SK-N-SH treated with all-trans-retinoic acid at 6 μM for 48 hours (cell line): ENCODE data around the gene HMGXB4.

Source experiments
- ATAC-seq: fragments of 200-7000 bp; cut with Tn5 transposase; 3 replicates; pipeline ENCODE4 v1.9.1; 2020; ENCODE audit warnings: mild to moderate bottlenecking, moderate library complexity
- ARNTL ChIP-seq: fragments of 450-650 bp; formaldehyde crosslinking; IDR thresholded peaks from 2 replicates; pipeline ENCODE4 v1.5.0; 2020; ENCODE audit warnings: low read depth, mild to moderate bottlenecking, moderate library complexity, borderline replicate concordance
- BACH2 ChIP-seq: fragments of 250-450 bp; sonication (Bioruptor Pico); IDR thresholded peaks from 2 replicates; pipeline ENCODE4 v1.9.0; 2021; ENCODE audit warnings: mild to moderate bottlenecking, borderline replicate concordance
- CSDC2 ChIP-seq: fragments of 250-450 bp; sonication (Bioruptor Pico); IDR thresholded peaks from 2 replicates; pipeline ENCODE4 v1.5.0; 2020; ENCODE audit warnings: mild to moderate bottlenecking, moderate library complexity
- ESRRG ChIP-seq: fragments of 250-450 bp; sonication (Bioruptor Pico); IDR thresholded peaks from 2 replicates; pipeline ENCODE4 v1.6.1; 2021; ENCODE audit warnings: mild to moderate bottlenecking
- GLIS3 ChIP-seq: fragments of 250-450 bp; sonication (Bioruptor Pico); IDR thresholded peaks from 2 replicates; pipeline ENCODE4 v1.5.0; 2020; ENCODE audit warnings: mild to moderate bottlenecking, moderate library complexity
- ISL1 ChIP-seq: fragments of 250-450 bp; sonication (Bioruptor Pico); IDR thresholded peaks from 2 replicates; pipeline ENCODE4 v2.1.2; 2022; ENCODE audit warnings: mild to moderate bottlenecking, moderate library complexity
- OSR1 ChIP-seq: fragments of 250-450 bp; sonication (Bioruptor Pico); IDR thresholded peaks from 2 replicates; pipeline ENCODE4 v1.8.0; 2022; ENCODE audit warnings: moderate library complexity, mild to moderate bottlenecking, inconsistent platforms
- TCF4 ChIP-seq: fragments of 250-450 bp; sonication (Bioruptor Pico); IDR thresholded peaks from 2 replicates; pipeline ENCODE4 v1.8.0; 2021; ENCODE audit warnings: mild to moderate bottlenecking, moderate library complexity, borderline replicate concordance
- ZFP3 ChIP-seq: fragments of 250-450 bp; sonication (Bioruptor Pico); IDR thresholded peaks from 2 replicates; pipeline ENCODE4 v1.5.0; 2020; ENCODE audit warnings: mild to moderate bottlenecking, moderate library complexity
- ZFP30 ChIP-seq: fragments of 450-650 bp; formaldehyde crosslinking; IDR thresholded peaks from 2 replicates; pipeline ENCODE4 v1.5.0; 2022; ENCODE audit warnings: mild to moderate bottlenecking, moderate library complexity
- ZNF8 ChIP-seq: fragments of 450-650 bp; formaldehyde crosslinking; IDR thresholded peaks from 2 replicates; pipeline ENCODE4 v1.5.0; 2020; ENCODE audit warnings: mild to moderate bottlenecking, moderate library complexity
- TF ChIP-seq, protein P1 (sequence below): fragments of 250-450 bp; sonication (Bioruptor Pico); IDR thresholded peaks from 2 replicates; pipeline ENCODE4 v1.8.0; 2020; ENCODE audit warnings: mild to moderate bottlenecking, moderate library complexity, borderline replicate concordance
- TF ChIP-seq, protein P2 (sequence below): fragments of 250-450 bp; sonication (Bioruptor Pico); IDR thresholded peaks from 2 replicates; pipeline ENCODE4 v1.5.1; 2021; ENCODE audit warnings: mild to moderate bottlenecking, moderate library complexity
- TF ChIP-seq, protein P3 (sequence below): fragments of 250-450 bp; sonication (Bioruptor Pico); IDR thresholded peaks from 2 replicates; pipeline ENCODE4 v1.5.0; 2020; ENCODE audit warnings: mild to moderate bottlenecking, moderate library complexity
- TF ChIP-seq, protein P4 (sequence below): fragments of 250-450 bp; sonication (Bioruptor Pico); IDR thresholded peaks from 2 replicates; pipeline ENCODE4 v1.5.1; 2020; ENCODE audit warnings: low read depth, mild to moderate bottlenecking, moderate library complexity

HMGXB4 gene

GRCh38 chr22:35301372-35301874 lies 44.1 kb downstream of the HMGXB4 start:
- TF ChIP-seq ISL1 (CRISPR knock-in tag) (no peak), GLIS3 (CRISPR knock-in tag) (no peak), ZNF8 (CRISPR knock-in tag) (no peak)
- TF ChIP-seq, protein P1, sequence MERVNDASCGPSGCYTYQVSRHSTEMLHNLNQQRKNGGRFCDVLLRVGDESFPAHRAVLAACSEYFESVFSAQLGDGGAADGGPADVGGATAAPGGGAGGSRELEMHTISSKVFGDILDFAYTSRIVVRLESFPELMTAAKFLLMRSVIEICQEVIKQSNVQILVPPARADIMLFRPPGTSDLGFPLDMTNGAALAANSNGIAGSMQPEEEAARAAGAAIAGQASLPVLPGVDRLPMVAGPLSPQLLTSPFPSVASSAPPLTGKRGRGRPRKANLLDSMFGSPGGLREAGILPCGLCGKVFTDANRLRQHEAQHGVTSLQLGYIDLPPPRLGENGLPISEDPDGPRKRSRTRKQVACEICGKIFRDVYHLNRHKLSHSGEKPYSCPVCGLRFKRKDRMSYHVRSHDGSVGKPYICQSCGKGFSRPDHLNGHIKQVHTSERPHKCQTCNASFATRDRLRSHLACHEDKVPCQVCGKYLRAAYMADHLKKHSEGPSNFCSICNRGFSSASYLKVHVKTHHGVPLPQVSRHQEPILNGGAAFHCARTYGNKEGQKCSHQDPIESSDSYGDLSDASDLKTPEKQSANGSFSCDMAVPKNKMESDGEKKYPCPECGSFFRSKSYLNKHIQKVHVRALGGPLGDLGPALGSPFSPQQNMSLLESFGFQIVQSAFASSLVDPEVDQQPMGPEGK (CRISPR knock-in tag), result no peak
- TF ChIP-seq, protein P2, sequence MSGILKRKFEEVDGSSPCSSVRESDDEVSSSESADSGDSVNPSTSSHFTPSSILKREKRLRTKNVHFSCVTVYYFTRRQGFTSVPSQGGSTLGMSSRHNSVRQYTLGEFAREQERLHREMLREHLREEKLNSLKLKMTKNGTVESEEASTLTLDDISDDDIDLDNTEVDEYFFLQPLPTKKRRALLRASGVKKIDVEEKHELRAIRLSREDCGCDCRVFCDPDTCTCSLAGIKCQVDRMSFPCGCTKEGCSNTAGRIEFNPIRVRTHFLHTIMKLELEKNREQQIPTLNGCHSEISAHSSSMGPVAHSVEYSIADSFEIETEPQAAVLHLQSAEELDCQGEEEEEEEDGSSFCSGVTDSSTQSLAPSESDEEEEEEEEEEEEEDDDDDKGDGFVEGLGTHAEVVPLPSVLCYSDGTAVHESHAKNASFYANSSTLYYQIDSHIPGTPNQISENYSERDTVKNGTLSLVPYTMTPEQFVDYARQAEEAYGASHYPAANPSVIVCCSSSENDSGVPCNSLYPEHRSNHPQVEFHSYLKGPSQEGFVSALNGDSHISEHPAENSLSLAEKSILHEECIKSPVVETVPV (CRISPR knock-in tag), result no peak
- ATAC-seq, result no peak

- ATAC-seq, result no peak
Observed at GRCh38 chr22:35303029-35303624, 45.8 kb downstream of the HMGXB4 start.

DNA sequence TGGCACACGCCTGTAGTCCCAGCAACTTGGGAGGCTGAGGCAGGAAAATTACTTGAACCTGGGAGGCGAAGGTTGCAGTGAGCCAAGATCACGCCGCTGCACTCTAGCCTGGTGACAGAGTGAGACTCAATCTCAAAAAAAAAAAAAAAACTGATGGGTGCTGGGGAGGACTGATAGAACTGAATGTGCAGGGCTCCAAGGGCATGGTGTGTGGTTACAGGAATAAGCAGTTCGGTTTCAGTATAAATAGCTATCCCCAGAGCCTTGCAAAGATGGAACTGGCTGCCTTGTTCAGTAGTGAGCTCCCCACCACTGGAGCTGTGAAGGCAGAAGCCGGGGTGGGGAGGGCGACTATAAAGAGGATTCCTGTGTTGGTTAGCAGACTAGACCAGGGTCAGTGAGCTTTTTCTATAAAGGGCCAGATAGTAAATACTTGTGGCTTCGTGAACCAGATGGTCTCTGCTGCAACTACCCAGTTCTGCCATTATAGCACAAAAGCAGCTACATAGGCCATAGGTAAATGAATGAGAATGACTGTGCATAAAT lies 48.3 kb downstream of the HMGXB4 start:
- TF ChIP-seq GLIS3 (CRISPR knock-in tag), result no peak
- TF ChIP-seq ZFP30 (CRISPR knock-in tag), result no peak
- TF ChIP-seq OSR1 (CRISPR knock-in tag), result no peak
- TF ChIP-seq ESRRG (CRISPR knock-in tag), result no peak
- TF ChIP-seq CSDC2, result no peak
- no peak for TF ChIP-seq ZFP3 (CRISPR knock-in tag)
- TF ChIP-seq, protein P1 (CRISPR knock-in tag), result no peak
- no peak for TF ChIP-seq ISL1 (CRISPR knock-in tag)
- TF ChIP-seq ARNTL (CRISPR knock-in tag), result no peak
- no peak for TF ChIP-seq TCF4 (CRISPR knock-in tag)
- no peak for TF ChIP-seq ZNF8 (CRISPR knock-in tag)
- TF ChIP-seq, protein P3, sequence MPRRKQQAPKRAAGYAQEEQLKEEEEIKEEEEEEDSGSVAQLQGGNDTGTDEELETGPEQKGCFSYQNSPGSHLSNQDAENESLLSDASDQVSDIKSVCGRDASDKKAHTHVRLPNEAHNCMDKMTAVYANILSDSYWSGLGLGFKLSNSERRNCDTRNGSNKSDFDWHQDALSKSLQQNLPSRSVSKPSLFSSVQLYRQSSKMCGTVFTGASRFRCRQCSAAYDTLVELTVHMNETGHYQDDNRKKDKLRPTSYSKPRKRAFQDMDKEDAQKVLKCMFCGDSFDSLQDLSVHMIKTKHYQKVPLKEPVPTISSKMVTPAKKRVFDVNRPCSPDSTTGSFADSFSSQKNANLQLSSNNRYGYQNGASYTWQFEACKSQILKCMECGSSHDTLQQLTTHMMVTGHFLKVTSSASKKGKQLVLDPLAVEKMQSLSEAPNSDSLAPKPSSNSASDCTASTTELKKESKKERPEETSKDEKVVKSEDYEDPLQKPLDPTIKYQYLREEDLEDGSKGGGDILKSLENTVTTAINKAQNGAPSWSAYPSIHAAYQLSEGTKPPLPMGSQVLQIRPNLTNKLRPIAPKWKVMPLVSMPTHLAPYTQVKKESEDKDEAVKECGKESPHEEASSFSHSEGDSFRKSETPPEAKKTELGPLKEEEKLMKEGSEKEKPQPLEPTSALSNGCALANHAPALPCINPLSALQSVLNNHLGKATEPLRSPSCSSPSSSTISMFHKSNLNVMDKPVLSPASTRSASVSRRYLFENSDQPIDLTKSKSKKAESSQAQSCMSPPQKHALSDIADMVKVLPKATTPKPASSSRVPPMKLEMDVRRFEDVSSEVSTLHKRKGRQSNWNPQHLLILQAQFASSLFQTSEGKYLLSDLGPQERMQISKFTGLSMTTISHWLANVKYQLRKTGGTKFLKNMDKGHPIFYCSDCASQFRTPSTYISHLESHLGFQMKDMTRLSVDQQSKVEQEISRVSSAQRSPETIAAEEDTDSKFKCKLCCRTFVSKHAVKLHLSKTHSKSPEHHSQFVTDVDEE (CRISPR knock-in tag), result no peak
- TF ChIP-seq, protein P4, sequence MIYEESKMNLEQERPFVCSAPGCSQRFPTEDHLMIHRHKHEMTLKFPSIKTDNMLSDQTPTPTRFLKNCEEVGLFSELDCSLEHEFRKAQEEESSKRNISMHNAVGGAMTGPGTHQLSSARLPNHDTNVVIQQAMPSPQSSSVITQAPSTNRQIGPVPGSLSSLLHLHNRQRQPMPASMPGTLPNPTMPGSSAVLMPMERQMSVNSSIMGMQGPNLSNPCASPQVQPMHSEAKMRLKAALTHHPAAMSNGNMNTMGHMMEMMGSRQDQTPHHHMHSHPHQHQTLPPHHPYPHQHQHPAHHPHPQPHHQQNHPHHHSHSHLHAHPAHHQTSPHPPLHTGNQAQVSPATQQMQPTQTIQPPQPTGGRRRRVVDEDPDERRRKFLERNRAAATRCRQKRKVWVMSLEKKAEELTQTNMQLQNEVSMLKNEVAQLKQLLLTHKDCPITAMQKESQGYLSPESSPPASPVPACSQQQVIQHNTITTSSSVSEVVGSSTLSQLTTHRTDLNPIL, result no peak
- no peak for ATAC-seq

More at GRCh38 chr22:35303029-35303624, 45.8 kb downstream of the HMGXB4 start:
- TF ChIP-seq TCF4 (CRISPR knock-in tag), result no peak
- TF ChIP-seq BACH2, result no peak
- TF ChIP-seq, protein P1 (CRISPR knock-in tag), result no peak
